HTR-8/SVneo (cell line): Measurements from ENCODE around the gene COX4I1.

Experiments
- DNase-seq: peaks from one replicate; pipeline ENCODE4 v3.0.0; 2011; ENCODE audit warnings: low spot score, mixed read lengths; ENCODE audit not compliant: insufficient read length
- FAIRE-seq: peaks from 2 replicates; lab custom pipeline; 2011; peaks lifted over from hg19 to GRCh38; lab: Jason Lieb, UNC

Gene COX4I1

DNA sequence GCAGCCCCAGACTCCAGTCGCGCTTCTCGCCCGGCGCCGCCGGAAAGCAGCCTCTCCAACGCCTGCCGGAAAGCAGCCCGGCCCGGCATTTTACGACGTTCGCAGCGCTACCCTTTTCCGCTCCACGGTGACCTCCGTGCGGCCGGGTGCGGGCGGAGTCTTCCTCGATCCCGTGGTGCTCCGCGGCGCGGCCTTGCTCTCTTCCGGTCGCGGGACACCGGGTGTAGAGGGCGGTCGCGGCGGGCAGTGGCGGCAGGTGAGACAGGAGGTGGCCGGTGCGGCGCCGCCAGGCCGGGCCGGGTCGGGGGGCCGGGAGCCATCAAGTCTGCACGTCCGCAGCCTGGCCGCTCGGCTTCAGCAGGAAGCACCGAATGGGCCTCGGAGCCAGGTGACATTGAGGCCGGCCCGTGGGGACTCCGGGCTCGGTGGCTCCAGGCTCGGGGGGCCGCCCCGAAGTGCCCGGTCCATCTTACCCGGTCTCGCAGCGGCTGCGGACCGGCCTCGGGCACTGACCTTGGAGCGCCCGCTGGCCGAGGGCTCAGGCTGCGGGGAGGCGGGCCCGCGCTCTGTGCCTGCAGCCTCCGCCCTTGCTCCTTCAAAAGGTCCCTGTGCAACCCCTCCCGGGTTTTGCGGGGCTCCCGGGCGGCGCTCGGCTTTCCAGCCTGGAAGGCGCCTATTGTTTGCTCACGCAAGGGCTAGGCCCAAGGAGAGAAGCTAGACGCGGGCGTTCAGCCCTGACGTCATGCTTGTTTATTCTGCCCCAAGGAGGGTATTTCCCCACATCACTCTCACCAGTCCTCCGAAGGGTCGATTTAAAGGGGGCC lies at the start of gene COX4I1, which contains the start of gene EMC8:
TSS of gene COX4I1 (plus strand) at position 199 of the 824 bp plus-strand sequence. CDS start 1,511 bp downstream, outside the sequence.
TSS of gene EMC8 (minus strand) at position 48 of the 824 bp plus-strand sequence. CDS start 249 bp downstream, outside the sequence.
- peak; percentile 96 for DNase-seq
- FAIRE-seq, result peak; percentile 31

DNA sequence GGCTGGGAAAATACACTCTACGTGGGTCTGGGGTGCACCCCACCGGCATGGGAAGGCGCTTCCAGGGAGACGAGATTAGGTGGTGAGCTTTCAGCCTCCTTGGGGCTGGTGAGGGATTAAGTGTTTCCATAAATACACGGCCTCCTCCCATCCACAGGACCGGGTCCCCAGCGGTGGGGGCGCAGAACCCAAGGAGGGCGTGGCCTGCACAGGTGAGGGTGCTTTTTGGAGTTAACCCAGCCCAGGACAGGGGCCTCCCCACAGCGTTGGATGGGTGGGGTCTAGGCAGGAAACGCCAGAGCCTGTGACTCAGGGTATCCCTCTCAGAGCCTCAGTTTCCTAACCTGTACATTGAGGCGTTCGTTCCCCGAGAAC lies 49.7 kb upstream of the COX4I1 start:
- DNase-seq, result no peak
- FAIRE-seq, result no peak

DNA sequence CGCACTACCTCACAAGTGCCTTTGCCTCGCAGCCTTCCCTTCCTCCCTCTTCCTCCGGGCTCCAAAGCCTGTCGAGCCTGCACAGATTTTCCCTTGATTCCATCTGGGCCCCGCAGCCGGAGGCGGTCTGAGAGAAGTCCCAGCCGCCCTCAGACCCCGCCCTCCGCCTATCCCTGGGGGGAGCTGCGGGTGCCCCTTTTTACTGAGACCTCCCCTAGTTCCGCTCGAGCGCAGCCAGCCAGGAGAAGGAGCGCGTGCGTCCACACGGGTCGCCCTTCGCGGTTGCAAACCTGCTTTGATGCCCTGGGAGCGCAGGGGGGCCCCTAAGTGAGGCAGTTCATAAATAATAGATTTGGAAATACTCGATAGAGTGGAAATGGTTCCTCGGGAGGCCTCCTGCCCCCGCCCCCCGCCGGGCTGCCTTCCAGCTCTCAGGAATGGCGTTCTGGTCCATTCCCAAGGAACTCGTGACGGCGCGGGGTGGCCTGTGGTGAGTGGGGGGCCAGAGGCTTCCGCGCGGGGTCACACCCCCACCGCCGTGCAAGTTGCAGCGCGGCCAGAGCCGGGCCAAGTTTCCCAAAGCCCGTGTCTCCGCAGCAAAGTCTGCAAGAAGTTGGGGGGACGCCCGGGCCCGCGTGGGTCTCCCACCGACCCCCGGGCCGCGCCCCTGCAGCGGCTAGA lies 49.2 kb upstream of the COX4I1 start:
- peak; percentile 91 for DNase-seq

DNA sequence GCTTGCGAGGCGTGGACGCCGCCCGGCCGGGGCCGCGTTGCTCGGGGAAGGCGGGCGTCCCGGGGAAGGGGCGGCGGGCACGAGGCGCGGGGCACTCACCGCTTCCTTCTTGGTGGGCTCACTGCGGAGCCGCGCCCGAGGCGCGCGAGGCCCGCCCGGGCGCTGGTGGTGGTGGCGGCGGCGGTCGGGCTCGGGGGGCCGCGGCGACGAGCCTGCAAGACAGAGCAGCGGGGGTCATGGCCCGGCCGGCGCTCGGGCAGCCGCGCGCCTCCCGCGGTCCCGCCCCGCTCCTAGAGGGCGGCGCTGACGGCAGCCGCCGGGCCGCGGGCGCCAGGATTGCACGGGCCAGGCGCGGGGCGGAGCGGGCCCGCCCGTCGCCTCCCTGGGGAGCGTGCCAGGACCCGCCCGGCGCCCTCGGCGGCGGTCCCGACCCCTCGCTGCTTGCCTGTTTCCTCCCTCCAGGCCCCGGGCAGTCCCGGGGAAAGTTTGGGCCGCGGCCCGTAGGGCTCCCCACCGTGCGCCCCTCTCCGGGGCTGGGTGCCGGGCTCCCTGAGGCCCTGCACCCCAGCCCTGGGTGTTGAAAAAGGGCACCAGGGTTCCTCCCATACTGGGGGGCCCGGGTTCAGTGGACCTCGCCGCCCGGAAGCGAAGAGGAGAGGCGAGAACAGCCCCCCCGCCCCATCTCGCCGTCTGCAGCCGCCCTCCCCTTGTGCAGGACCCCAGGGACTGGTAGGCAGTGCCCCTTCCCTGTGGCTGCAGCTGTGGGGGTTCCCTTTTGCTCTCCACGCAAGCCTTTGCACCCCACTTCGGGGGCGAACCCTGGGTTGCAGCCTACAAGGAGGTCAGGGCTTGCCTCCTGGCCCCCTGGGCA lies 48.4 kb upstream of the COX4I1 start, which contains the start of gene C16orf74:
TSS of gene C16orf74 (minus strand) at position 270 of the 871 bp plus-strand sequence. CDS start 15,879 bp downstream, outside the sequence.
- DNase-seq (peak; percentile 62), FAIRE-seq (peak; percentile 82)

More for the DNA sequence above, 49.2 kb upstream of the COX4I1 start:
- FAIRE-seq, result peak; percentile 44

DNA sequence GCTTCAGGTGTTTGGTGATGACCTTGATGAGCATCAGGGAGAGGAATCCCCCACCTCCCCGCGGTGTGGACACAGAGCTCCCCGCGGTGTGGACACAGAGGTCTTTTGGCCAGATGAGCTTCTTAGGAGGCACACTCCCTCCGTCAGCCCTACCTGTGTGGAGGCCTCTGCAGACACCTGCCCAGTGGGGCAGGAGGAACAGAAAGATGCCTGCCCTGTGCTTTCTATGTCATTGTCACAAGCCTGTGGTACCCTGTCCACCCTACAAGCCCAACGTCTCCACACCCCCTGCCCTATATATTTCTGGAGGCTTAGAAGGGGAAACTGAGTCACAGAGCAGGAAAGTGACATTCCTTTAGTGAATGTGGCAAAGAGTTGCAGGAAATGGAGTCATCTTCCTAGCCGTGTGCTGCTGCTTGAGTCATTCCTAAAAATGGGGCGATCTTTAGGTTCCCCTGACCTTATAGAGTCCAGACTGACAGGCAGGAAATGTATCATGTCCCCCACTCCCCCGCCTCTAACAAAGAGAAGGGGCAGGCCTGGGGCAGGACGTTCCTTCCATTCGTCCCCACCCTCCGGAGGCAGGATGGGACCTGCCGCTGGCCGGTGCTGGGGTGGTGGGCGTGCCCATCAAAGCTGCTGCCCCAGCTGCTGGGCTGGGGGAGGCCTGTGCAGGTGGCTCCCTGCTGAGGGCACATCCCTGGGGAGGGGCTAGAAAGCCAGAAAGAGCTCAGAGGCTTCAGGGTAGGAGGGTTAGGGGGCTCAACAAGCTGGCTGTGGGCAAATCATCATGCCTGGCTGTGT lies 47.6 kb upstream of the COX4I1 start:
- peak; percentile 80 for FAIRE-seq
- DNase-seq, result peak; percentile 62

DNA sequence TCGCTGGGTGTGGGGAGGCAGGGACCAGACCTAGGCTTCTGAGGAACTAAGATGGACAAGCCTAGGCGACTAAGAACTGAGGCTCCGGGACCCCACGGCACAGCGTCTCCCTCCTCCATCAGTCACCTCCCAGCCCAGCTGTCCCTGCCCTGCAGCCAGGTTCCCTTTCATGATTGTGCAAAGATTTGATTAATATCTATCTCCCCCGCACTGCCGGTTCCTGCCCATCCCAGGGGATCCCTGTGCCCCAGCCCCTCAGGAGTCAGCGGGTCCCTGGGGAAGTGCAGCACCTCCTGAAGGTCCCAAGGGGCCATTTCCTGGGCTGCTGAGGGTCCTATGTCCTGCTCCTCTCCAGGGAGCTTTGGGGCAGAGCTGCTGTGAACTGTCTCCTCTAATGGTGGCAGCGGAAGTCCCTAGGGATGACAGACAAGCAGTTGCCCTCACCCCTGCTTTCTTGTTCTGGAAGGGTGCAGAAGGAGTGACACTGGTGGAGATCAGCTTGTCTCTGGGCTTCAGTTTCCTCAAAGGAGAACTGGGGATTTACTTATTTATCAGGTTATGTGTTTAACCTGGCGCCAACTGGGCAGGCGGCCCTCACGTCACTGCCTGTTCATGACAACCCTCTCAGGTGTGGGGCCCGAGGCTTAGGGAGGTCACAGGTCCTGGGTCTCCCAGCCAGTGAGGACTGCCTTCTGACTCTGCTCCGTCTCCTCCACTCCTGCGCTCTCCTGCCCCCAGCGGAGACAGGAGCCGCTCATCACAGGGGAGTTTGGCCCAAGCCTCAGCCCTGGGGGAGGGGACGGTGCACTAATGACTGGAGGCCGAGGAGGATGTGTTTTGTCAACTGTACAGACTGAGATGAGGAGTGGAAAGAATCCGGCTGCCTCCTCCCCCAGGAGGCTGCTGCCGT lies 46.7 kb upstream of the COX4I1 start:
- no peak for FAIRE-seq
- DNase-seq, result no peak

DNA sequence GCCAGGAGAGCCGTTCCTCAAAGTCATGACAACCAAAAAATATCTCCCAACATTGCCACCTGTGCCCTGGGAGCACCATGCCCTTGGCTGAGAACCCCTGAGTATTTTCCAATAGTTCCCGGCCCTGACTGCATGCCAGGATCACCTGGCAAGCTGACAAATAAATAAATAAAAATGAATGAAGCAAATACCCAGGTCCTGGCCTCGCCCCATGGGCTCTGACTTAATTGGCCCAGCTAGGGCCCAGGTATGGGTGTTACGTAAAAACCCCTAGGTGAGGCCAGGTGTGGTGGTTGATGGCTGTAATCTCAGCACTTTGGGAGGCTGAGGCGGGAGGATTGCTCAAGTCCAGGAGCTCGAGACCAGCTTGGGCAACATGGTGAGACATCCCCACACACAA lies 45.9 kb upstream of the COX4I1 start:
- DNase-seq (no peak), FAIRE-seq (no peak)

DNA sequence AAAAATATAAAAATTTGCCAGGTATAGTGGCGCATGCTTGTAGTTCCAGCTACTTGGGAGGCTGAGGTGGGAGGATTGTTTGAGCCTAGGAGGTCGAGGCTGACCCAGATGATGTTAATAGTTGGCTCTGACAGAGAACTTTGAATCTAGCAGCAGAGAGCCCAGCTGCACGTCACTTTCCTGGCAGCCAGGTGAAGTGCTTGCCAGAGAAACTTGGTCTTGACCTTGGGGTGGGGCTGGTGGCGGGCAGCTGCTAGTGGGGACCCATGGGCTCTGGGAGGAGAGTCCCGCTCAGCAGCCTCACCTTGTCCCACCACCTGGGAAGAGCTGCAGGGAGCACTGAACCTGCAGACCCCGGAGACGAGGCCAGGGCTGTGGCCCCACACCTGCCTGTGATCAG lies 45.5 kb upstream of the COX4I1 start:
- no peak for FAIRE-seq
- DNase-seq, result no peak

DNA sequence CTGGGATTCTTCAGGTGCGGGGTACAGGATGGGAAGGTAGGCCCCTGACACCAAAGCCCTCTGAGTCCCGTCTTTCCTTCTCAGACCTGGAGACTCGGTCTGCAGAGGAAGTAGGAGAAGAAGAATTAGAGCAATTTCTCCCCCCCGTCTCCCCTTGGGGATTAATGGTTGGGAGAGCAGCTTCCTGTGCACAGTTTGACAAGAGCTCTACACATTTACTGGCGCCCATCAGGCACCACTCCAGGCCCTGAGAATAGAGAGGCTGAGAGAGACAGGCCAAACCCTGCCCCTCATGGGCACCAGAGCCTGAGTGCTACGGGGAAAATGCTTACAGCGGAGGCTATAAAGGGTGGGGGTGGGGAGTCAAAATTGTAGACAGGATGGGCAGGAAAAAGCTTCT lies 45.1 kb upstream of the COX4I1 start:
- DNase-seq, result no peak
- no peak for FAIRE-seq

DNA sequence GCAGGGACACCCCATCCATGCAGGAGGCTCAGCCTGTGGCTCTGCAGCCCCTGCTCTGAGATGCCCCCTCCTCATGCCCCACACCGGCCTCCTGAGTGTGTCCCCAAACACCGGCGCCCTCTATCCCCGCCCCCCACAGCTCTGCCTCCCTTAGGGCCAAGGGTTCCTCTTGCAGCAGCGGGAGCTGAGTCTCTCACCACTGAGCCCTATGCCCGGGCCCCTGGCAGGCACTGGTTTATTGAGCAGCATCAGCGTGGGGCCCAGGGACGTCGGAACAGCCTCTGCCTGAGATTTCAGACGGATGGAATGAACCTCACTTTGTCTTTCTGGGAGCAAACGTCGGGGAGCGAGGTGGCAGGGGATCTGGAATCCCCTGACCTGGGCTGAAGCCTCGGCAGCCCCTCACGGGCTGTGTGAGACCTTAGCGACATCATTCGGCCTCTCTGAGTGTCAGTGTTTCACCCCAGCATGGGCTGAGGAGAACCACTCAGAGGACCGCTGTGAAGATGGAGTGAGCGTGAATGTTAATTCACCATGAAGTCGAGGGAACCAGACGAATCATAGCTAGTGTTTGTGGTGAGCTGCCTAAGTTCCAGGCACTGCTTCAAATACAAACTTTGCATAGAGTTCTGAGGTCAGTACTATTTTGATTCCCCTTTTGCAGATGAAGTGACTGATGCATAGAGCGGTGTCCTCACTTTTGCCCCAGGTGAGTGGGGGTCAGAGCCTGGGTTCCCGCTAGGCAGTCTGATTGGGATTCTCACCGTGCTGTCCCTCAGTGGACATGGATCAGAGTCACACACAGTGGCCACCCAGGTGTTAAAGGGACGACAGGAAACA lies 43.3 kb upstream of the COX4I1 start:
- no peak for DNase-seq
- FAIRE-seq, result peak; percentile 26

DNA sequence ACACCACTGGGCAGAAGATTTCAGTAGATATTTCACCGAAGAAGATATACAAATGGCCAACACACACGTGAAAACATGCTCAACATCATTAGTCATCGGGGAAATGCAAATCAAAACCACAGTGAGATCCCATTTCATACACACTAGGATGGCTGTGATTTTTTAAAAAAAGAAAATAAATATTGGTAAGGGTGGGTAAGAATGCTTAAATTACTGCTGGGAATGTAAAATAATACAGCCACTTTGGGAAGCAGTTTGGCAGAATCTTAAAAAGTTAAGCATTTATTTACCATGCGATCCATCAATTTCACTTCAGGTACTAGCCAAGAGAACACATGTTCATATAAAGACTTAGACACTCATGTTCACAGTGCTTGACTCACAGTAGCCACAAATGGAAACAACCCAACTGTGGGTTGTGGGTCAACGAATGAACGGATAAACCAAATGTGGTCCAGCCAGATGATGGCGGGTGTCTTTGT lies 42.1 kb upstream of the COX4I1 start:
- DNase-seq, result no peak
- FAIRE-seq, result peak; percentile 58

DNA sequence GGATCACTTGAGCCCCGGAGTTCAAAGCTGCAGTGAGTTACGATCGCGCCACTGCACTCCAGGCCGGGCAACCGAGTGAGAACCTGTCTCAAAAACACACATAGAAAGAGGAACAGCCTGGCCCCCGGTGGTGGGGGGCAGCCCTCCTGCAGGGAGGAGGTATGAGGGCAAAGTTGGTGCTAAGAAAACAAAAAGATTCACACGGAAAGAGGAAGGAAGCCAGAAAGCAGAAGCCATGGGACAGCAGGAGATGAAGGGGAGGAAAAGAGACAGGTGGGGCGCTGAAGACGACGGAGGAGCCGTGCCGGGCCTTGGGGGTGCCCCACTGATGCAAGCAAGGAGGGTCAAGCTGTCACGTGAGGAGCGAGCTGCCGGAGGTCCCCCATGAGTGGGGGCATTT lies 40.4 kb upstream of the COX4I1 start:
- DNase-seq, result no peak

DNA sequence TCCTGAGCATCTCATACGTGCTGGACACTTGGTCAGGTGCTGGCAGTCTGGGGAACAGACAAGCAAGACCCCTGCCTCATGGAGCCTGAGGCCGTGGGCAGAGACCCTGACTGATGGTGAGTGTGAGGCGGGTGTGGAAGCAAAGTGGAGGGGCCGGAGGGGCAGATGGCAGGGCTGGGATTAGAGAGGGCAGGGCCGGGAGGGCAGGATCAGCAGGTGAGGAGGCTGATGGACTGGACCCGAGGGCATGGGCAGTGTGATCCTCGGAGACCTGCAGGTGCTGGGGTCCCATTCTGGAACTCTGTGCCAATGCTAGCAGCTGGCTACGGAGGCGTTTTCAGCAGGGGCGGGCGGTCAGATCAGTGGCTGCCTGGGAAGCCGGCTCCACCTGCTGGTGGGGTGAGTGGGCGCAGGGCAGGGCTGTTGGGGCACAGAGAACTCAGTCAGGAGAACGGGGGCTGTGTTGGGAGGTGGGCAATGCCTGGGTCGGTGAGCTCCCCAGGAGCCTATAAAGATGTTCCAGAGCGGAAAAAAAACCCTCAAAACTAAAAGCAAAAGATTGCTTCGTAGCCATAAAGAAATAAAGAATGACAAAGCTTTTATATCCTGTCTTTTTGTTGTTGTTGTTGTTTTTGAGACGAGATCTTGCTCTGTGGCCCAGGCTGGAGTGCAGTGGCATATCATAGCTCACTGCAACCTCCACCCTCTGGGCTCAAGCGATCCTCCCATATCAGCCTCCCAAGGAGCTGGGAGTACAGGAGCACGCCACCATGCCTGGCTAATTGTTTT lies 39.7 kb upstream of the COX4I1 start:
- FAIRE-seq (peak; percentile 4), DNase-seq (peak; percentile 61)

More for the DNA sequence above, 40.4 kb upstream of the COX4I1 start:
- peak; percentile 13 for FAIRE-seq

DNA sequence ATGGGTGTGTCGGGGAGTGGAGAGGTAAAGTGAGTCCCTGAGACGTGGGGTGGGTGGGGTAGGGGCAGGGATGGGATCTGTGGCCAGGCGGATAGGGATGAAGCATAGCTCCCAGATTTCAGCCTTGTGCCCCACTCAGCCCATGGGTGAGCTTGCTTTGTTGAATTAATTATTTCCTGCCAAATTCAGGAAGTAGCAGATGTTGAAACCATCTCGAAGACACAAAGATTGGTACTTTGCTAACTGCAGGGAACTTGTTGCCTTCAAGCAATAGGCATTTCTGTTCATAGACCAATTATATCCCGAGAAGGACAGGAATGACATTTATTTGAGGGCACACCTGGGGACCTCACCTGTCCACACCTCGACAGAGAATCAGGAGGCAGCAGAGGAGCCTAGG lies 37.6 kb upstream of the COX4I1 start:
- DNase-seq, result no peak
- no peak for FAIRE-seq

DNA sequence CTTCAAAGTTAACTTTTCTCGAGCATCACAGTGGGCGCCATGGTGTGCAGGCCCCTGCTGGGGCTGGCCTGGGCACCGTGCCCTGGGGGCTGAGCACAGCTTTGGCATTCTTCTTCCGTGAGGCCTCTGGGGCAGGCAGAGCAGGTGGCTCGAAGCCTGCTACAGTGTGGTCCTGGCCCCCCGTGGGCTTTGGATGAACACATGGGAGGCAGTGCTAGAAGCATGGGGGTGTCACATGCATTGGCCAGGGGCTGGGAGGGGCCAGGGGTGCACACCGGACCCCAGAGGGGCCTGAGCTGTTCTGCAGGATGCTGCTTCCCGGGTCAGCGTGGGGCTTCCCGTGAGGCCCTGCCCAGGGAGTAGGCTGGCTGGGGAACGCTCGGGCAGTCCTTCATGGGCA lies 36.5 kb upstream of the COX4I1 start:
- no peak for DNase-seq
- FAIRE-seq, result no peak

DNA sequence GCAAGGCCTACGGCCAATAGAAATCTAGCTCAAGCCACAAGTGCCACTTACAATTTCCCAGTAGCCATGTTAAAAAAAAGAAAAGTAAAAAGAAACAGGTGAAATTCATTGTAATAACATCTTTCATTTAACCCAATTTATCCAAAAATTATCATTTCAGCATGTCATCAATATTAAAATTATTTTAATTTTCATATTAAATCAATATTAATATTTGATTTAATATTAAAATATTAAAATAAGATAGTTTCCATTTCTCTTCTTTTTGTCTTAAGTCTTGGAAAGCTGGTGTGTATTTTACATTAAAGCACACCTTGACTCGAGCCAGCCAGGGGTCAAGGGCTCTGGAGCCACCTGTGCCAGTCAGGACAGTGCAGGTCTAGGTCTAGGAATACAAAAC lies 35.9 kb upstream of the COX4I1 start:
- FAIRE-seq (no peak), DNase-seq (no peak)

DNA sequence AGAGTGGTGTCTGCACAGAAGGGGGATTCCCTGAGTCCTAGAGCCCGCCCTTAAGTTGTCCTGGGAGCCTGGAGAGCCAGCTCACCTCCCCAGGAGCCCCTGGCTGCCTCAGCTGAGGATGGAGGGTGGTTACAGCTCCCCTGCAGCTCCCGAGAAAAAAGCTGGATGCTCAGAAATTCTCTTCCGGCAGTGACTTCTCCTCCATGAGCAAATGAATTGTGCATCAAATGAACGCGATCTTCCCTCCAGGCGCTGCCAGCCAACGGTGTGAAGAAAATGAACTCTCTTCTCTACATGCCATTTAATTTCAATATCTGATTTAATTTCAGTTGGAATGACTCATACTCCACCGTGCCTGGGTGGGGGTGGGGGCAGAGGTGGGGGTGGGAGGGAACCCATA lies 34.3 kb upstream of the COX4I1 start:
- no peak for FAIRE-seq
- no peak for DNase-seq
